SHP77 (cell line): ENCODE measurements around the gene ANTXR1.
A peak's percentile ranks its signal among the peaks of the same experiment; 100 is the strongest.

ENCODE experiments used
- DNase-seq, 2 experiments: peaks; one replicate each; lab custom pipeline; 2025; lab: John Stamatoyannopoulos, UW

Gene ANTXR1

DNA sequence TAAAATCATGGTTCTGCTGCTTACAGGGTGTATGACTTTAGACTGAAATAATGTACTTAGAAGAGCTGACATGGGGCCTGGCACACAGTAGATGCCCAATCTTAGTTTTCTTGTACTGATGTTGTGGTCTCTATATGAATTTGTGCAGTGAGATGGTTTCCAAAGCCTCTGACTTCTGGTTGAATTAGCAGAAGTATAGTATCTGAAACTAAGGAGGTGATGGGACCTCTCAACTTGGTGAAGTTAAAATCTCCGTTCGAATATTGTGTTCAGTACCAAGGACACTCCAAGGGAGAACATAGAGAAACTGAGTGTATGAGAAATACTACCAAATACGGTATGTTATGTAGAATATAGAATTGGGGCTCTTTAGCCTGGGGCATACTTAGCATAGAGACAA, 120.9 kb downstream of the ANTXR1 start:
- no peak for DNase-seq

DNA sequence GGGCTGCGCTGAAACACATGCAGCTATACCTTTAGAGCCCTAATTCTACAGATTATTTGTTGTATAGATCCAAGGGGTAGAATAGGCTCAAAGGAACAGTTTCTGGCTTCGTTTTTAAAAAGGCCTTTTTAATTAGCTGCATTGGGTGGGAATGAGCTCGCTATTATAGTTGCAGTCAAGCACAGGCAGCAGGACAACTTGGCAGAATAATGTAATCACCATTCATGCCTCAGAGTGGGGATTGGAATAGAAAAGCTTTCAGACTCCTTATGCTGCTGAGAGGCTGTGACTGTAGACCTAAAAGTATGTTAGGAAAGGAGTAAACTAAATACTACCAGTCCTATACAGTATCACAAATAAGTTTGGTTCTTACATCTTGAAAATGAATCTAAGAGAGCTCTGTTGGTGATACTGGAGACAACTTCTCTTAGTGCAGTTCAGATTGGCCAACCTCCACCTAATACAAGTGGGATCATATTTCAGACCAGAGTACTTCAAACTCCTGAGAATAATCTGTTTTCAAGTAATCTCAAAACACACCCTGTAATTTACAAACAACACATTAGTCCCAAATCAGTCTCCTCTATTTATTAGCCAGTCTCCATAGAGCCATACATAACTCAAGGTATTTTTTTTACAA, 121.4 kb downstream of the ANTXR1 start:
- DNase-seq: no peak

DNA sequence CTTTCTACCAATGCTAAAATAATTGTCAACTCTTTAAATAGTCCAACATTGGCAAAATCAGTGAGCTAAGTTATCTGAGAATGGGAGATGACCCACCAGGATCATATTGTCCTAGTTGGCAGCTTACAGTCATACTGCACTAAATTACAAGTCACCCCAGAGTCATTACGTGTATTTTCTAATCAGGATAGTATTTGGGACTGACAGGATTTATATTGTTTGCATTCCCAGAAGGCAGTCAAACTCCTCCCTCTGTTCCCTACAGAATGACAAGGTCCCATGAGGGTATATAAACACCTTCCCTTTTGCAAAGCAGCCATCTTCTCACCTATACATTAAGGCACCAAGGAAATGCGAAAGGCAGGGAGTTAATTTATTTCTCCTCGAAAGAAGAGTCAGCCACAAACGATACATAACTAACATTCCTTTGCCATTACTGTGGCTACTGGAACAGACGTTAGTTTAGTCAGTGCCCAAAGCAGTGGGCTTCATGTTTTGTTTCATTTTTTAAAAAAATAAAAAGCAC, 125.3 kb downstream of the ANTXR1 start:
- DNase-seq: no peak

DNA sequence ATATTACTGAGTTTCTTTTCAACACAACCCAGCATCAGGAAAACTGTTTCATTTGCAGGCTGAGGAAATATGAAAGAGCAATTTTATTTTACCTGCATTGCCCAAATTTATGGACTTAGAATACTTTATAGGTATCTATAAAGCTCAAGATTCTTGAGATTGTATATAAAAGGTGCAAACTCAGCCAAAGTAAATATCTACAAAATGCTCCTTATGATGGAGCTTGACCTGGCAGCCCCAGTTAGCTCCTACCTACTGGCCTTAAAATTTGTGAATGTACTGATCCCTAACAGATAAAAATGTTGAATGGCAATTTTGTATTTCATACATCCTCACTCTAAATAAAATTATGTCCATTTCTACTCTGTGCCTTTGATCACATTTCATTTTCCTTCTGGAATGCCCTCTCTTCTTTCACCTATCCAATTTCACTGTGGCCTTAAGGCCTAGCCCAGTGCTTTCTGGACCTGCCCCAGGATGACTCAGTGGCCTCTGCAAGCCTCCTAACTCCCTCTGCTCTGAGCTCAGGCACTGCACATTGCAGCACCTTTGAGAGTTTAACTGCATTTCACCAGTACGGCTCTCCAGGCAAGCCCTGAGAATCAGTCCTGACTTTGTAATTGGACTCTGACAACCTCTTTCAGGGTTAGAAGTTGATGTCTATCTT, 125.9 kb downstream of the ANTXR1 start:
- DNase-seq: no peak

DNA sequence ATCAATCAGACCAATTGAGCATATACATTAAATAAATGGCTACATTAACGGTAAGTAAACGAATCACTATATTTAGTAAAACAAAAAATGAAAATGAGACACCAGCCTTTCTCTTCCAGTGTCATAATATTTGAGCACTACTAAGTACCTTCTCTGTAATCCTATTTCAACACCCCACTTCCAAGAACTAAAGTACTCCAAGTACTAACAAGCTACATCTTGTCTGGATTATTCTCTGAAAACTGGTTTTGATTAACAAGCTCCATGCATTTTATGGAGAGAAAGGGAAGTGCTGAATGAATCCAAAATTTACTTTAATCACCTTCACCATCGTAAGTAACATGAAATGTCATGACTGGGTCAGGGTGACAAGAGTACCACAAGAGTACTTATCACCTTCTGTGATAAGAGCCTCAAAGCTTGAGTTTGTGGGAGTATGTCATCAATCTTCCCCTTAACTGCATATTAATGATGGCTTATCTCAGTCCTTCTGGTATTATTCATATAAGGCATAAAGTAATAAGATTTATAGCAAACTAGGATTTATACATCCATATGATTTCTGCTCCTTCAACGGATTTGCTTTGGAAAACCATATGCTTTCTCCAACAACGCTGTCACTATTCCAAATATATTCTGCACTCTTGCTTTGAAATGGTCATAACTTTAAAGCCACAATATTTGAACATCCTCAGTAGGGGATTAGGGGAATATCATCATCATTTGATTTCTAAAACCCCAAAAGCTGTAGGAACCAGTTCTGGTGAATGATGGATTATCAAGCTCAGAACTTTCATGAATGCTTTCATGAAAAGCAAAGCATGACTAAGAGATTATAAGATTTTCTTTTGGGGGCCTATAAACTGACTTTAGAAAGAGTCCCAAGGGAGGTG, 127.0 kb downstream of the ANTXR1 start:
- DNase-seq: no peak

DNA sequence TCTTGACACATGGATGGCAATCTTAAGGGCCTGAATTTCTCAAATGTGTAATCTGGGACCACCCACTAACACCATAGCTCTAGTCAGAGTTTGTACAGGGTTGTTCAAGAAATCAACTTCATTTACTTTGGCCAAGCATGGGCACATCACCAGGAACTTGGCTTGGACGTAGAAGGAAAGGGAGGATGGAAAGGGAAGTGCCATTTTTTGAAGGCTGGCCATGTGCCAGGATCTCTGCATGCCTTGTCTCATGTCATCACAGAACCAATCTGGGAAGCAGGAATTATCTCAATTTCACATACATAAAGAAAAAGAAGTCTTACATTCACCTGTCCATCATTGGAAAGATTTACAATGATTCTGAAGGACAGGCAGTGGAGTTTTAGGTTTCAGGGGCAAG, 128.1 kb downstream of the ANTXR1 start:
- DNase-seq: no peak

DNA sequence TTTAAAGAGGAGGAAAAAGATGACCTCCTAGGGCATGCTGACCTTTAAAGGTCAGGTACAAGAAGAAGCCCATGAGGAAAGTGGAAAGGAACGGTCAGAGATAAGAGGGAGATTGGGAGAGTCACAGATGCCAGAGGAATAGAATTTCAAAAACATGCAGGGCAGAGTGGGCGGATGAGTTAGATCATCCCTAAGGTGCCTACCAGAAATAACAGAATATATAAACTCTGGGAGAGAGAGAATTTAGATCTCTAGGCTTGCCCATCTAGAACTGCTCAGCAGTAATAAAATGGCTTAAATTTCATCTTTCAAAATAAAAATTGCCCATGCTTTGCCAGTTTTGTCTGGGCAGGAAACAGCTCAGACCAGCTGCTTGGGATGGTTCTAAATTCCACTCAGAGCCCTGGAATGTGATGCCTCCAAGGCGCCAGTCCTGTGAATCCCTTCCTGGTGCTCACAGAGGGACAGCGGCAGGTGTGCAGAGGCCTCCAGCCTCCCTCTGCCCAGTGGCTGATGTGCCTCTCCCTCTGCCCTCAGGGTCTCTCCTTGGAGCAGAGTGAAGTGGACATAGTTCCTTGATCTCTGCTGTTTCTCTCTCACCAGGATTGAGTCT, 130.9 kb downstream of the ANTXR1 start:
- DNase-seq: no peak

DNA sequence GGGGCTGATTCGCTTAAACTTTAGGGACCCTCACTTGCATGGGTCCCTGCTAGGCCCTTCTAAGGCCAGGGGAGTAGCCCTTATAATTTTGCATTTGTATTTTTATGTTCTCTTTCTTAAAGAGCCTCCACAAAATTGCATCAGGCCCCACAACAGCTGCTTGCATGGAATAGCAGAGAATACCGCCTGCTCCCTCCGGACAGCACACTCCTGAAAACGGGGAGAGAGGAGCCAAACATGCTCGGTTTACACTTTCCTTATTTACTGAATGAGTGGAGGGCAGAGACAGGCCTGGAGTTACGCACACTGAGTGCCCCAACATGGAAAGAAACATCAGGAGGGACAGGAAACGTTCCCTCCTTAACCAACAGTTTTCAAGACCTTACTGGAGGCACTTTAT, 132.2 kb downstream of the ANTXR1 start:
- DNase-seq: no peak

DNA sequence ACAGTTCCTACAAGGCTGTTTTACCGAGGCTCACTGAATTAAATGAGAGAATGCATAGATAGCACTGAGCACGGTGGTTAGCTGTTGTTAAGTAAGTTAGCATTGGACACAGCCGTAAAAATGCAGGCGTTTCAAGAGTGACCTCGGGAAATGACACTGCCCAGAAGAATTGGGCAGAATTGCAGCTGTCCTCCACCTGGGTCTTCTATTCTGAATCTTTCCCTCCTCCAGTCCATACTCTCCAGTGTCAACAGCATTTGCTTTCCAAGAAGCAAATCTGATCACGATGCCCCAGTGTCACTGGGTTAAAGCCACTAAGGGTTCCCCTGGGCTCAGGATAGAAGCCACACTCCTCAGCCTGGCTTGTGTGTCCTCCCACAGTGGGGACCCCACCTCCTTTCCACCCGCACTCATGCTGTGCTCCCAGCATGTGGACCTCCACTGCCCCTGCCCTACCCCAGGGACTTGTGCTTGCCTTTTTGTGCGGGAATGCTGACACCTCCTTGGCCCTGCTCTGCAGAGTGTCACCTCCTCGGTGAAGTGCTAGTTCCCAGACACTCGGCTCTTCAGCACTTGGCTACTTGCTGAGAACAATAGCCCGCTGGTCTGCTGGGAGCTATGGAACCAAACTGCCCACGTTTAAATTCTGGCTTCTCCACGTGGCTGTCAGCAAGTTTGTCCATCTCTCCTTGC, 135.0 kb downstream of the ANTXR1 start:
- no peak for DNase-seq

DNA sequence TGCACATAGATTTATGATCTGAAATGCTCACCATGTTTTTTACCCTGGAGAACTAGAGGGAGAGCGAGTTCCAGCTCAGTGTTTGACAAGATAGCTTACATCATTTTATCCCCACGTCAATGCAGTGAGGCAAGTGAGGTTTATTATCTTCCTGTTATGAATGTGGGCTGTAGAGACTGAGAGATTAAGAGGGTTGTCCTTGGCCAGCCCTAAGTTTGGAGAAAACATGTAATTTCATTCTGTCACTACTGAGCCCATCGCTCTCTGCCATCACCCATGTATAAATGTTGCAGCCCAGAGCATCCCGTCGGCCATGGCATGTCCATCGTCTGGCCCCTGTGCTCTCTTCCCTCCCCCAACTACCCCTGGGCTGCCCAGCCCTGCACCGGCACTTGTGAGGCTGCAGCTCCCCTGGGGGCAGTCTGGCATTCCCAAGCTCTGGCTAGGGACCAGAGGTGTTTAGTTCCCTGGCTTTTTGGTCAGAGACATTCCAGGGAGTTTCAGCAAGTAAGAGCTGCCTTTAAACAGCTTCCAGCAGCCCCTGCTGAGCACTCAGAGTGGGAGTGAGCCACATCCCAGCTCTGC, 136.7 kb downstream of the ANTXR1 start:
- no peak for DNase-seq

DNA sequence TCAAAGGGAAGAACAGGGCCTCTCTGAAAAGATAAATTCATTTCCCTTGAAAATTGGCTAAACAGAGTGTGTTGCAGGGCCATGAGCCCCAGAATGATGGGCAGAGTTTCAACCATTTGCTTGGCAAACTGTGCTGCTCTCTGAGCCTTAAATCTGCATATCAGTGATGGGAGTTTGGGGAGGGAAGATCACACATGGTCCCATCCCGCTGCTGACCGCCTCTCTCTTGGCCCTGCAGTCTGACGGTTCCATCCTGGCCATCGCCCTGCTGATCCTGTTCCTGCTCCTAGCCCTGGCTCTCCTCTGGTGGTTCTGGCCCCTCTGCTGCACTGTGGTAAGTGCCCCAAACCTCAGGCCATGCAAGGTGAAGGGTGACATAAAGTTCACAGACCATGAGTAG, 139.0 kb downstream of the ANTXR1 start:
- DNase-seq: no peak

DNA sequence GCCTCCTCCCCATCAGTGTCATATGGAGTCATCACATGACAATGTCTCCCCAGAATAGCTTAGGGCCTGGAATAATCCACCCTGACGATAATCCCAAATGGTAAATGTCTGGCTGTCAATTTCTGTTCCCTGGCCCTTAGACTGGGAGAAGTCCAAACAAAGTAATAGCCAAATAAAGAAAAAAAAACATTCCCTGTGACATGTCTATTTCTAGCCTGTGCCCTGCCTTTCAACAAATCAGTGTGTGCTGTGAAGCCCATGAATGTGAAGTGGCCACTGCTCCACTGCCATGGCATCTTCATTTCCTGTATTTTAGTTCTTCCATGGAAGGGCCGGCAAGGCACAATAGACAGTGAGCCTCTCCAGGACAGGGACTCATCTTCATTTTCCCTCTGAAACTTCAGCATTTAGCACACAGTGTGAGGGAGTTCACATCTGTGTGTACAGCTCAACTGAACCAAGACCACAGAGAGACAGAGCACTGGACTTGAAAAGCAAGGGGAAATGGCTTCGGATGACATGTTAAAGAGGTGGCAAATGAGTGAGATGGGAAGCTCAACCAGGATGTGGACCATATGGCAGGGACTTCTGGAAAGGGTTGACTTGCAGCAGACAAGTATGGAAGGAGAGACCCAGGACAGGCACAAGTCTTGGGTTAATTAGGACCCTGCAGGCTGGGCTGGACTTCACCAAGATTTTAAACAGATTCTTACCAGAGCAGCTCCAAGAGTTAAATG, 140.0 kb downstream of the ANTXR1 start:
- no peak for DNase-seq

DNA sequence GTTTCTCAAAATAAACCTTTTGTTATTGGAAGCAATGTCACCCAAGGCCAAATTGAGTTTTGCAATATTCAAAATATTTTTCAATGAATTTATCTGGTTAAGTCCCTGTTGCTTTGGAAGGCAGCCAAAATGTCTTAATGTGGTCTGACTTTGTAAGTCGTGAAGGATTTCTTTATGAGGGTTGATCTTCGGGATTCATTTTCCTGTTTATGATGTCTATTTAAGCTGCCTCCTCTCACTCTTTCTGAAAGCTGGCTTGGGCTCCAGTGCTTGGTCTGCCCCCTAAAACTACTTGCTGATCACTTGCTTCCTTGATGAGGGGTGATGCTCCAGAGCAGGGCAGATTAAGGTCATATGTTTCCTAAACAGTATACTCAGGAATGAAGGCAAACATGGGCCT, 141.1 kb downstream of the ANTXR1 start:
- no peak for DNase-seq

DNA sequence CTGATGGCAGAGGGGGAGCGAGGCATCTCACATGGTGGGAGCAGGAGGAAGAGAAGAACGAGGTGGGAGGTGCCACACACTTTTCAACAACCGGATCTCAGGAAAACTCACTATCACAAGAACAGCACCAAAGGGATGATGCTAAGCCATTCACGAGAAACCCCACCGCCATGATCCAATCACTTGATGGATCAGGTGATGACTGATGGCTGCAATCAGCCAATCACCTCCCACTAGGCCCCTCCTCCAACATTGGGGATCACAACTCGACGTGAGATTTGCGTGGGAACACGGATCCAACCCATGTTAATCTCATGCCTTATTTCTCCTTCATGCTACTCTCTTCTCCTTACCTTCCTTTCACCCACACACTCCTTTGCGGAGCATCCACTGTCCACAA, 143.6 kb downstream of the ANTXR1 start:
- no peak for DNase-seq

DNA sequence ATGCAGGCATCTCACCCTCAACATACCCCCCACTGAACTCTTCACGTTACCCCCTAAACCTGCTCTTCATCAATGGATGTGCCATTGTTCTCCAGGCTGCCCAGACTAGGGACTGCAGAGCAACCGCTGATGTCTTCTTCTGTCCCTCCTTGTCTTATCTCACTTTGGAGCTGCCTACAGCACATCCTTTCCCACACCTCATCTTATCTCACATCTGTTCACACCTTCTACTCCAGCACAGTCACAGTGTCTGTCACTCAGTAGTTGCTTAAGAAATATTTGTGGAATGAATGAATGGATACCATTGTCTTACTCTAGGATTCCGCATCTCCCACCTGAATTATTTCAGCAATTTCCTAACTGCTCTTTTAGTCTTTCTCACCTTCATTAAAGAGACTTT, 144.5 kb downstream of the ANTXR1 start:
- no peak for DNase-seq

DNA sequence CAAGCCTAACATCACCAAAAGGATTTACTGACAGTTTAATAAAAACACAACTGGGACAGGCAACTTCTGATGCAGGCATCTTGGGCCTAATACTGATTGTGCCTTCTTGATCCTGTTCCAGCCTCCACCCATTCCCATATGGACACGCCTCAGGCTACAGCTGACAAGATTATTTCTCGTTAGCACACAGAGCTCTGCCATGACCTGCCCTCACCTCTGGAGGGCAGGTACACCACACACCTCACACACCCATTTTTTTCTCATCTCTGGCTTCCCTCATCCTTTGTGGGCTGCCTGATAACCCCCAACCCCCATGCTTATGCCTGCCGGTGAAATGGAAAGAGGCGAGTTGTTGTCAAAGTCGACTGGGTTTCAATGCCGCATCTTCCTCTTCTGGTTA, 147.0 kb downstream of the ANTXR1 start:
- peak in 1 of 2 experiments; percentile 2 for DNase-seq

DNA sequence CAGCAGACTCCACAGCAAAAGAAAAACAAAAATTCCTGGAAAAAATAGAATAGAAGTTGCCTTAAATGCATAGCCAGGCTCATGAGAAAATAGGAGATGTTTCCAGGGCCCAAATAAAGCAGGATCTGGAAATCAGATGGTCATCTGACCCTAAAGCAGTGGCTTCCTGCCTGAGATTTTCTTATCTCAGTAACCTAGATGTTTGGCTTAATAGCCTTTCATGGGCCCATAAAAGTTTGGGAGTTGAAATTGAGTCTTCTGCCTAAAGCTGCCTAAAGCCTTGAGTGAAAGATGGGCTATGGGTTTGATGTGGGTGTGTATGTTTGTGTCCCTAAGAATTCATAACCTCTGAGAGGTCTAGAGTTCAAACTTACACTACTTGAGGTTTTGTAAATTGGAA, 149.1 kb downstream of the ANTXR1 start:
- no peak for DNase-seq

DNA sequence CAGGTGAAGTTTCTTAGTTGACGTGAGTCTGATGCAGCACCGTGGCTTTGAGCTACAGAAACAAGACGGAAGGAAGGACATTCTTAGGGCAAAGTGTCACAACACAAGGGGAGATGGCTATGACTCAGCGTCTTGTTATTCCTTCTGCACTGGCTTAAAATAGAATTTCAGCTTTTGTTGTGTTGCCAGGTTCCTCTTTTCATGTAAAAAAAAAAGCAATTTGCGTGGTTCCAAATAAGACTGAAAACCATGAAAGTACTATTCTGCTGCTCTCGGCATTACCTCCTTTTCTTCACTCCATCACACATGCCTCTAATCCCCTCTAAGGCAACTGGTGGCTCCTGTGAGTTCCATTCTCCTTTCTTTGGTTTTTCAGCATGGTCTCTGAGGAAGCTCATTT, 150.1 kb downstream of the ANTXR1 start:
- DNase-seq: no peak

DNA sequence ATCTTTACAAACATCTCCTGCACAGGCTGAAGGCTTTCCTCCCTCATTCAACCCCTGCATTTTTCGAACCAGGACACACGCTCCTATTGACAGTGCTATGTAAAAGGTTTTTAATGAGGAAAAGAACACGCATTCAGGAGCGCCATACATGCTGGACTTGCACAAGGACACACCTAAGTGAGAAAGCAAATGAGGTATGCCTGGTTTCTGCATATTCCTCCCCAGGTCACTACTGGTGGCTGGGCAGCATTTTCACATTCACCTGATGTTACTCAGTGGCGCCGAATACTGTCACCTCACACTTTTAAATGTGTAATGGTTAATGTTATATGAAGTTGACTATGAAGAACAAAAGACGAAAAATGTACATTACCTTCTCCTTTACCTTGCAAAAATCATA, 150.6 kb downstream of the ANTXR1 start:
- no peak for DNase-seq

DNA sequence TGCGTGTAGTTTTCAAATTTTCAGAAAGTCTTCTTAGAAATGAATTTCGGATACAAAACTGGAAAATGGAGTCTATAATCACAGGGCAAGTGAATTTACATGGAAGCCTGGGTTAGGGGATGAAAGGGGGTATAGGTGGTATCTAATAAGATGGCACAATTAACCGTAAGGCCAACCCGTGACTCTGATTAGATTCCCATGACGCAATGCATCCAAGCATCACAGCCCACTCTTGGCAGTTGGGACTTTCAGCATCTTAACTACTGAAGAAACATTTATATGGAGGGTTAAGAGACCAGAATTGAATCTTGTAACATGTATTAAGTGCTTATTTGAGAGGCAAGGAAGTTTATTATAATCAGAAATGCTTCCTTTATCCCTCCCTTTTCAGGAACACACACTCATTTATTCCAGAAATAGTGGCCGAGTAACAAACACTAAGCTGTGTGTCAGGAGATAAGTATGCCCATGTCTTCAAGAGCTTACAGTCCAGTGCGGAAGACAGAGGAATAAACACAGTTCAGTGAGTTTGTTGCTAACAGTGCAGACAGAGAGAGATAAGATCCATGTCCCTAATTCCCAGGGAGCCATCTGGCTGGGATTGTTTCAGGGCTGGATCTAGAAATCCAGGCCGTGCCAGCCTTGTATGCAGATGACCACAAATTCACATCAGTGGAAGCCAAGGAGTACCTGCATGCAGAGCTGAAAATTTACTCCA, 151.2 kb downstream of the ANTXR1 start:
- DNase-seq: no peak
